HUES48 (cell line): Measurements from ENCODE around the gene ABAT.

Experiments used
- H3K27ac ChIP-seq: one replicate; pipeline ENCODE4 v1.7.0; 2013; ENCODE audit warnings: low read depth, low read length, inconsistent platforms
- H3K27me3 ChIP-seq: 2 replicates; pipeline ENCODE4 v1.6.1; 2013; ENCODE audit warnings: mild to moderate bottlenecking, low read length; ENCODE audit not compliant: control insufficient read depth, insufficient read depth
- H3K36me3 ChIP-seq: 2 replicates; pipeline ENCODE4 v1.6.1; 2013; ENCODE audit warnings: low read length; ENCODE audit not compliant: control insufficient read depth, insufficient read depth
- H3K4me1 ChIP-seq: 2 replicates; pipeline ENCODE4 v1.6.1; 2013; ENCODE audit warnings: mild to moderate bottlenecking, low read length; ENCODE audit not compliant: control insufficient read depth, insufficient read depth
- H3K4me3 ChIP-seq: 2 replicates; pipeline ENCODE4 v1.5.1; 2013; ENCODE audit warnings: mild to moderate bottlenecking, low read depth, low read length
- H3K9ac ChIP-seq: 2 replicates; pipeline ENCODE4 v1.6.1; 2013; ENCODE audit warnings: mild to moderate bottlenecking, low read depth, low read length, moderate library complexity
- H3K9me3 ChIP-seq: 2 replicates; pipeline ENCODE4 v1.6.1; 2013; ENCODE audit warnings: low read length; ENCODE audit not compliant: control insufficient read depth, insufficient read depth

ABAT gene

DNA sequence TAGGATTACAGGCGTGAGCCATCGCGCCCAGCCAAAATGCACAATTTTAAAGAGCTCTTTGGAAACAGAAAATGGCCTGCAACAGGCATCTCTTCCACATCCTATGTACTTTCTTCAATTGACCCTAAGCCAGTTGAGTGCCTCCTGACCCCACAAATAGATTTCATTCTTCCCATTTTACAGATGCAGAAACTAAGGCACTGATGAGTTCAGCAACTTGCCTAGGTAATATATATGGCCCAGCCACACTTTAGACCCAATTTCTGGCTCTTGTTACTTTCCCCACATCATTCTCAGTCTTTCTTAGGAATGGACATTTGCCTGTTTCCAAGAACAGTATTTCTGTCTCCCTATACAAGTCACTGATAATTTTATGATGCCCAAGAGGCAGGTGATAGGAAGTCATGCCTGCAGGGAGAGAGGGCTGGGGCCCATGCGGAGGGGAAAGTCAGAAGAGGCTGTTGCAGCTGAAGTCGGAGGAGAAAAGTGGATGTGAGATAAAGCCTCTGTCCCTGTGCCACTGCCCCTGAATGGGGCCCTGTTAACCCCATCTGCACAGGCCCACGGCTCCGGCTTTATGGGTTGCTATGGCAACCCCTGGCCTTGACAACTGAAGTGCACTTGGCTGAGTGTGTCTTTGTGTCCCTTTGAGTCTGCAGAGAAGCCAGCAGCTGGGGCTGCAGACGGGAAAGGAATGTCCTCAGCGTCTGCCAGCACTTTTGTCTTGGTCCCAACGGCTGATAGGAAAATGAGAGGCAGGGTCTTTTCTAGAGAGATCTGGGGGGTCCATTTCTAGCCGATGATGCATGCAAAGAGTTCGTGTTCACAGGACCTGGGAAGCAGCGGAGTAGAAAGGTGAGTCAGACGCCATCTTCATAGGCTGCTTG, 45.9 kb downstream of the ABAT start:
- H3K4me3 ChIP-seq: no peak overlapping the region
- no peaks in the 10 kb centered on the region for H3K27me3 ChIP-seq
- H3K27ac ChIP-seq: peak overlapping the region; percentile 15
- H3K9ac ChIP-seq: no peak overlapping the region
- no peaks in the 10 kb centered on the region; the same call in 1 of the 2 replicates for H3K9me3 ChIP-seq
- H3K4me1 ChIP-seq: peaks cover 22% of the 10 kb centered on the region
- H3K36me3 ChIP-seq: no peaks in the 10 kb centered on the region

DNA sequence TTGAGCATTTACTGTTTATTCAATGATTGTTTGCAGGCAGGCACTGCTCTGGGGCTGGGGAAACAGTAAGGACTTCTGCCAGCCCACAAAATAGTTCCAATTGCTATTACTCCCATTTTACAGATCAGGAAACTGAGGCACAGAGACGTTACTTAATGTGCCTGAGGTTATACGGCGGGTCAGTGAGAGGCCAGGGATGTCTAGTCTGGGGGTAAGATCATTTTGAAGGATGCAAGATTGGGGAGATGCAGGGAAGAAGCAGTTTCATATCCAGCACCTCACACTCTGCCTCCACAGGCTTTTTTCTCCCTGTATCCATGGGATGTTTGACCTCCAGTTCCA, 46.5 kb downstream of the ABAT start:
- Histone ChIP-seq H3K9me3 (no peaks in the 10 kb centered on the region; the same call in 1 of the 2 replicates), H3K36me3 (no peaks in the 10 kb centered on the region), H3K4me1 (peaks cover 22% of the 10 kb centered on the region), H3K27ac (peak overlapping the region; percentile 15), H3K4me3 (no peak overlapping the region), H3K27me3 (no peaks in the 10 kb centered on the region), H3K9ac (no peak overlapping the region)

DNA sequence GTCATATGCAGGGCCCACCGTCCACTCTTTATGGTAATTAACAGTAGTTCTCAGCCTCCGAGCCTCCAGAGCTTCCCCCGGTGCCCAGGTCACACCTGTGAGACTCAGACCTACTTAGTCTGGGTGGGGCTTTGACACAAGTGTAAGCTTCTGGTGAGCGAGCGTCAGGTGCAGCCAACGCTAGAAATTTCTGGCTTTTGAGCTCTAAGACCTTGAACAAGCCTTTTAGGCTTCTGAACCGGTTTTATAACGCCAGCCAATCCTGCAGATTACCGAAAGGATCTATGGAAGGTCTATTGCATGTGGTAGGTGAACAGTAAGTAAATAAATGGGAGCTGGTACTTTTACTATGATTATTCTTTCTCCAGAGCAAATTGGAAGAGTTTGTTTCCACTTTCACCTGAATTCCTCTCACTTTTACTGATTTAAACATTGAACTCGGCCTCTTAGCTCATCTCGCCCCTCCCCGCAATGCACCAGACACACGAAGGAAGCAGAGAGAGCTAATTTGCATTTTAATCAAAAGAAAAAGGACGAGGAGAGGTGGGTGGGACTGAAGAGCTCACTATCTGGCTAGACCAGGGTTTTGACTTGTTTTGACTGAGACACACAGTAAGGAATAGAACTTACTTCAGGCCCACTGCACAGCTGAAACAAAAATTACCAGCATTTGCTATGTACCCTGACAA, 47.1 kb downstream of the ABAT start:
- Histone ChIP-seq H3K27me3 (no peaks in the 10 kb centered on the region), H3K9me3 (no peaks in the 10 kb centered on the region; the same call in 1 of the 2 replicates), H3K4me3 (no peak overlapping the region), H3K36me3 (no peaks in the 10 kb centered on the region), H3K27ac (no peak overlapping the region), H3K9ac (no peak overlapping the region), H3K4me1 (peaks cover 22% of the 10 kb centered on the region)

DNA sequence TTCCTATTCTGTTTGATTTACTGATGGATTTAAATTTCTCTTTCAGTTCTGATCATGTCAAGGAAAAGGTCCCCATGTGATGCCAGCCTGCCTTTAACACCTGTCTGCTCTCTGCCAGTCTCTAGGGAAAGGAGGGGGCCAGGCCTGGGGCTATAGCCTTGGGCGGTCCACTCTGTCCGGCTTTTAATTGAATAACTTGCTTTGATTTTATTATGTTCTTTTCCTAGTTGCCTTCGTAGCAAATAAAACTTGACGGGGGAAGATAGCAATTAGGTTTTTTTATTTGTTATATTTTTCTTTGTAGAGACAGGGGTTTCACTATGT, 47.6 kb downstream of the ABAT start:
- H3K9me3 ChIP-seq: no peaks in the 10 kb centered on the region; the same call in 1 of the 2 replicates
- no peak overlapping the region for H3K4me3 ChIP-seq
- H3K27me3 ChIP-seq: no peaks in the 10 kb centered on the region
- no peak overlapping the region for H3K9ac ChIP-seq
- no peak overlapping the region for H3K27ac ChIP-seq
- no peaks in the 10 kb centered on the region for H3K36me3 ChIP-seq
- H3K4me1 ChIP-seq: peaks cover 22% of the 10 kb centered on the region

DNA sequence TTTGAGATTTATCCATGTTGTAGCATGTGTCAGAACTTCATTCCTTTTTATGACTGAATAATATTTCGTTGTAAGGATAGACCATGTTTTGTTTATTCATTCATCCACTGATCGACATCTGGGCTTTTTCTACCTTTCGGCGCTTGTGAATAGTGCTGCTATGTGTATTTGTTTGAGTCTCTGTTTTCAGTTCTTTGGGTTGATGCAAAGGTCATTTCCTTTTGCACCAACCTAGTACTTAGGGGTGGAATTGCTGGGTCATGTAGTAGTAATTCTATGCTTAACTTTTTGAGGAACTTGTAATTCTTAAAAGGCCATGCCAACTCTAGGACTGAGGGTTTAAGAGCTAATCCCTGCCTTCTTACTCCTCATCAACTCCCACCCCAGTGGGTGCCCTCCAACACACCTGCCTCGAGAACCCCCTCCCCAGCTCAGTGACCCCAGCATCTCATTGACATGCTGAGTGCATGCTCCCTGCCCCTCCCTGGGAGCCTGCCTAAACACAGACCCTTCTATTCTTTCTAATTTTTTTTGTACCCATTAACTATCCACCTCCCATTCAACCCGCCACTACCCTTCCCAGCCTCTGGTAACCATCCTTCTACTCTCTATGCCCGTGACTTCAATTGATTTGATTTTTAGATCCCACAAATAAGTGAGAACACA, 51.2 kb downstream of the ABAT start:
- Histone ChIP-seq H3K27me3 (no peaks in the 10 kb centered on the region), H3K4me1 (peaks cover 19% of the 10 kb centered on the region), H3K36me3 (no peaks in the 10 kb centered on the region), H3K9ac (no peak overlapping the region), H3K27ac (no peak overlapping the region), H3K4me3 (no peak overlapping the region), H3K9me3 (no peaks in the 10 kb centered on the region)

DNA sequence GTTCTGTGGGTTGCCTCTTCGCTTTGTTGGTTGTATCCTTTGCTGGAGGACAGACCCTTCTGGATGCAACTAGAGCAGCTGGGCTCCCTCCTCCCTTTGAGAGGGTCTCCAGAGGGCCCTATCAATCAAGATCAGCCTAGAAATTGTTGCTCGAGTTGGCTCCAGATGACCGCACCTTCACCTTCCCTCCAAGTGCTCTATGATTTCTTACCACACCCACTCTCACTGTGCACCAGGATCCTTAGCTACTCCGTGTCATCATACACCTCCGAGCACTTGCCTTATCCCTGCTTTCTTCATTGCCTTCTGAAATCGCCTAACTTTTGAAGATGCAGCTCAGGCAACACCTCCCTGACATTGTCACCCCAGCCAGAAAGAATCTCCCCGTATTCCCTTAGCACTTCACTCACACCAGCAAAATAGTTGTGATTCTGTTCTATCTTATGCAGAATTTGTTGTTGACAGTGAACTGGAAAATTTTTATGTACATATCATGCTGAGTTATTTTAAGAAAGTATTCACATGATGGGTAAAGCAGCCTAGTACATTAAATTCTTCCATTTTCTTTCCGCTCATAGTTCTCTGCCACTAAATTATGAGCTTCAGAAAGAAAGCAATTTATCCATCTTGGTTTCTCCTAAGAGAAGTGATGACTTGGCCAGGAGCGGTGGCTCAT, 52.9 kb downstream of the ABAT start:
- Histone ChIP-seq H3K27ac (no peak overlapping the region), H3K4me1 (peaks cover 5% of the 10 kb centered on the region; the same call in 1 of the 2 replicates), H3K4me3 (no peak overlapping the region), H3K27me3 (no peaks in the 10 kb centered on the region), H3K9ac (no peak overlapping the region), H3K9me3 (no peaks in the 10 kb centered on the region), H3K36me3 (no peaks in the 10 kb centered on the region)

DNA sequence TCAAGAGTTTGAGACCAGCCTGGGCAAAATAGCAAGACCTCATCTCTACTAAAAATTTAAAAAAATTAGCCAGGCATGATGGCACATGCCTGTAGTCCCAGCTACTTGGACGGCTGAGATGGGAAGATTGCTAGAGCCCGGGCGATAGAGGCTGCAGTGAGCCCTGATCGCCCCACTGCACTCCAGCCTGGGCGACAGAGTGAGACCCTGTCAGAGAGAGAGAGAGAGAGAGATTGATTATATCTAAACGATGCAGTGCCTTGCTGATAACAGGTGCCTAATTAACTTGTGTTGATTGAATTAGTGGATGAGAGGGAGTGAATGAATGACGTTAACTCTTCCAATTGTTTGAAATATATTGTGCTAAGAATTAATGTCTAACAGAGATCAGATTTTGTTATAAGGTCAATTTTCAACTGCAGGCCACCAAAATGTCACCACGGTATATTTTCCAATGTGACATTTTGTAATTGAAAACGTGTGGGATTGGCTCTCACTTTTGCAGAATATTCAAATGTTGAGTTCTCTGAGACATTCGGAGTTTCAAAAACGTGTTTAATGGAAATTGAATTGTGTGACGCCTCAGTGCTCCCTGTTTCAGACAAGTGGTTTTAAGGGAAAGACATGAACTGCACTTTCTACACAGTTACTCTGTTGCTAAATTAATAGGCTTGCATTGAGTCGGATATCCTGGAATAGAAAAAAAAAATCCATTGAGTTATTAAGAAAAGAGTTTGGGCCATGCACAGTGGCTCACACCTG, 53.6 kb downstream of the ABAT start:
- Histone ChIP-seq H3K36me3 (no peaks in the 10 kb centered on the region), H3K9ac (no peak overlapping the region), H3K4me1 (no peaks in the 10 kb centered on the region), H3K27ac (no peak overlapping the region), H3K4me3 (no peak overlapping the region), H3K9me3 (no peaks in the 10 kb centered on the region), H3K27me3 (no peaks in the 10 kb centered on the region)

DNA sequence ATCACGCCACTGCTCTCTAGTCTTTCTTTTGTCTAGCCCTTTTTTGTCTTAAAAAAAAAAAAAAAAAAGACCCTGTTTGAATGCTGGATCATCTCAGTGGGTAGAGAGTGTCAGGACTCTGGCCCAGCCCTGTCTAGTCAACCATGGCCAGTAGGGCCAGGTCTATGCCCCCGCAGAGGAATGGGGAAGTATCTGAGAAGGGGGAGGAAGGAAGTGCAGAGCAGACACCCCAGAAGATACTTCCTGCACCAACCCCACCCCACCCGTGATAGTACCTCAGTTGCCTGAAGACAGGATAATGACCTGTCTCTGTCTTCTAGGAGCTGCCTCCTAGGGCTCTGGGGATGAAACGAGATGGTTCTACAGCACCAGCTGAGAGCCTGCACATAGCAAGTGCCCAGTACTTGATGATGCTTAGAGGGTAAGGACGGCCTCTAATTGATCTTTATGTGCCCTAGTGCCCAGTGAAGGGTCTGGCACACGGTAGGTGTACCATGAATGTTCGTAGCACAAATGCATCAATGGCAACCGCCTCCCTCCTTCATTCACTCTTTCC, 55.4 kb downstream of the ABAT start:
- Histone ChIP-seq H3K4me3 (no peak overlapping the region), H3K36me3 (no peaks in the 10 kb centered on the region), H3K9ac (no peak overlapping the region), H3K4me1 (no peaks in the 10 kb centered on the region), H3K27ac (no peak overlapping the region), H3K9me3 (peaks cover 10% of the 10 kb centered on the region), H3K27me3 (no peaks in the 10 kb centered on the region)

DNA sequence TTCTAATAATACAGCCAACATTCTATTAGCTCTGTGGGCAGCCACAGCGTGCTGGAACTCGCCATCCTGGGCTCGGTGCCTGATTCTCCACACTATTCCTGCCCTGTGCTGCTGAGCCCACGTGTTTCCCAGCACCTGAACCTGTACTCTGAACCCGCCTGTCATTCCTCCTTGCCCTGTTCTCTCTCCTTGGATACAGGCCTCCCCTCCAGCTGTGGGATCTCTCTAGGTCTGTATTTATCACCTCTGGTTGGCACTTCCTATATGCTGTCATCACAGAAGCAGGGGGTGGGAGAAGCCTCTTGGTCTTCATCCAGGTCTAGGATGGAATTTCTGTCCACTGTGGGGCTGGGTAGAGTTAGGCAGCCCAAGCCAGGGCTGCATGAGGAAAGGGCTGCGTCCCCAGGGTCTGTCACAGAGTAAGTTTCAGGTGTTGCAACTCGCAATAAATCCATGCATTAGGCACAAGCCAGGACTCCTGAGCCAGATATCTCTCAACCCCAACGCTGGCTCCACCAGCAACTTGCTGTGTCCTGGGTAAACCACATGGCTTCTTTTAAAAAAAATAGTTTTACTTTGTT, 56.0 kb downstream of the ABAT start:
- H3K9me3 ChIP-seq: peaks cover 10% of the 10 kb centered on the region
- H3K9ac ChIP-seq: no peak overlapping the region
- no peaks in the 10 kb centered on the region for H3K27me3 ChIP-seq
- H3K27ac ChIP-seq: no peak overlapping the region
- no peak overlapping the region for H3K4me3 ChIP-seq
- no peaks in the 10 kb centered on the region for H3K36me3 ChIP-seq
- H3K4me1 ChIP-seq: no peaks in the 10 kb centered on the region
